GM23248 (cell line): Measurements from ENCODE around the gene SLC44A3.

Source experiments
- EZH2 ChIP-seq: fragments of 200-600 bp; sonication (generic); IDR thresholded peaks from 2 replicates; pipeline ENCODE4 v1.6.1; 2018; ENCODE audit warnings: antibody characterized with exemption, mild to moderate bottlenecking; ENCODE audit not compliant: insufficient read depth, poor library complexity, severe bottlenecking
- EZH2phosphoT487 ChIP-seq: fragments of 200-600 bp; sonication (generic); IDR thresholded peaks from 2 replicates; pipeline ENCODE4 v1.6.1; 2018; ENCODE audit warnings: antibody characterized with exemption, moderate library complexity, mild to moderate bottlenecking, low read depth; ENCODE audit not compliant: insufficient read depth

- TF ChIP-seq EZH2 (no peak), EZH2phosphoT487 (no peak)
Observed at GRCh38 chr1:94888201-94888600, 68.0 kb downstream of the SLC44A3 start.
